ENCODE results near the gene LTA. TPM values are rescaled to one million over a fixed set of nuclear protein-coding genes. Genes with fewer than 3 reads are reported as not detected.

Gene LTA
- total RNA-seq, 1 experiment from 2014 or later, result not detected

GRCh38 chr6:31528307-31528777 is 43.7 kb upstream of the LTA start:
- Histone ChIP-seq H3K79me2 (ENCODE audit: insufficient read depth, low read length) (no peaks in the 10 kb centered on the region), H3K14ac (ENCODE audit: insufficient read depth, low read length) (no peak overlapping the region), H3K56ac (ENCODE audit: insufficient read length, low read depth, low read length) (no peak overlapping the region), H3K27me3 (ENCODE audit: insufficient read depth, low read length) (no peaks in the 10 kb centered on the region), H4K91ac (ENCODE audit: insufficient read length, low read depth, low read length) (no peak overlapping the region), H3K18ac (ENCODE audit: insufficient read length, low read depth, low read length) (no peak overlapping the region), H4K5ac (ENCODE audit: insufficient read length, low read depth, low read length) (no peak overlapping the region), H4K8ac (replicated peaks; ENCODE audit: insufficient read length, low read depth, low read length) (no peak overlapping the region), H3K4me1 (ENCODE audit: insufficient read depth, low read length) (no peaks in the 10 kb centered on the region; the same call in 1 of the 2 replicates), H3K79me1 (ENCODE audit: insufficient read depth, low read depth, low read length, poor library complexity, severe bottlenecking) (no peaks in the 10 kb centered on the region), H4K20me1 (ENCODE audit: control insufficient read depth, insufficient read depth, insufficient read length) (peaks cover 2% of the 10 kb centered on the region), H2BK15ac (ENCODE audit: low read depth, low read length) (no peak overlapping the region), H3K27ac (ENCODE audit: insufficient read length, low read depth, low read length) (no peak overlapping the region), H2BK120ac (ENCODE audit: low read depth, low read length, poor library complexity, severe bottlenecking) (no peak overlapping the region), H2BK5ac (ENCODE audit: insufficient read length, low read length) (no peak overlapping the region), H3K9ac (ENCODE audit: extremely low read depth, insufficient read length, low read length) (no peak overlapping the region), H3K23ac (ENCODE audit: insufficient read length, low read depth, low read length) (no peak overlapping the region), H2AFZ (ENCODE audit: low read length) (no peak overlapping the region), H2AK5ac (ENCODE audit: insufficient read length, low read length) (no peak overlapping the region), H2BK20ac (ENCODE audit: low read depth, low read length, poor library complexity, severe bottlenecking) (no peak overlapping the region), H3T11ph (ENCODE audit: low read length) (no peak overlapping the region), H2BK12ac (ENCODE audit: insufficient read length, low read depth, low read length) (no peak overlapping the region), H3K9me3 (ENCODE audit: control insufficient read depth, low read depth, low read length) (no peaks in the 10 kb centered on the region), H3K4ac (ENCODE audit: low read depth, low read length) (no peak overlapping the region), H3K4me2 (ENCODE audit: insufficient read depth, insufficient read length, low read length) (no peak overlapping the region), H3K23me2 (ENCODE audit: insufficient read length, low read depth, low read length, poor library complexity, severe bottlenecking) (no peaks in the 10 kb centered on the region)
- H3K9me3 Mint-ChIP-seq, result no peaks in the 10 kb centered on the region; a peak in 1 of 5 replicates
- TF ChIP-seq CTCF (conservative IDR thresholded peaks at IDR 0.05), result no peak
- no CpG with 5 or more reads among the region's 4 CpGs for WGBS (ENCODE audit: extremely low coverage, insufficient read length, low lambda C conversion rate)
- H3K4me1 Mint-ChIP-seq, result peaks cover 23 to 32% of the 10 kb centered on the region in 2 experiments
- peaks cover 32 to 40% (median 36%) of the 10 kb centered on the region in 3 experiments; a peak in 6 of 7 replicates for H3K36me3 Mint-ChIP-seq (ENCODE audit: insufficient read depth in 1 of 3, low read depth in 3 of 3)
- no peak for DNase-seq
- H3K27ac Mint-ChIP-seq, result peak overlapping the region in 1 of 3 experiments; percentile 52; a peak in 2 of 7 replicates
- peak overlapping the region in 1 of 2 experiments; percentile 46; a peak in 2 of 5 replicates for H3K4me3 Mint-ChIP-seq
- peaks cover 2% of the 10 kb centered on the region for H3K27me3 Mint-ChIP-seq (ENCODE audit: low read depth)

Data from H9 (cell line).